ENCODE data around the gene ASB7. TPM values are rescaled to one million over a fixed set of nuclear protein-coding genes. Genes with fewer than 3 reads are reported as not detected.

Gene ASB7
- total RNA-seq, 1 donor from 2014 or later, result 7.9 TPM

GRCh38 chr15:100690795-100691158 is 88.4 kb downstream of the ASB7 start:
- TF ChIP-seq CTCF (conservative IDR thresholded peaks at IDR 0.05; ENCODE audit: low read depth, low read length), result no peak
- DNase-seq (ENCODE audit: low read depth), result no peak
- no peak overlapping the region for H3K4me3 ChIP-seq (ENCODE audit: low read depth, low read length)

GRCh38 chr15:100691321-100691720 is 88.9 kb downstream of the ASB7 start:
- no peak for TF ChIP-seq CTCF (conservative IDR thresholded peaks at IDR 0.05; ENCODE audit: low read depth, low read length)
- DNase-seq (ENCODE audit: low read depth), result no peak
- H3K4me3 ChIP-seq (ENCODE audit: low read depth, low read length), result no peak overlapping the region

GRCh38 chr15:100692246-100692645 is 89.9 kb downstream of the ASB7 start:
- TF ChIP-seq CTCF (conservative IDR thresholded peaks at IDR 0.05; ENCODE audit: low read depth, low read length), result no peak
- no peak for DNase-seq (ENCODE audit: low read depth)
- no peak overlapping the region for H3K4me3 ChIP-seq (ENCODE audit: low read depth, low read length)

- no peak for DNase-seq (ENCODE audit: low read depth)
- H3K4me3 ChIP-seq (ENCODE audit: low read depth, low read length), result no peak overlapping the region
- TF ChIP-seq CTCF (conservative IDR thresholded peaks at IDR 0.05; ENCODE audit: low read depth, low read length), result no peak
These were observed 90.3 kb downstream of the ASB7 start for GRCh38 chr15:100692671-100693070.

- no peak for TF ChIP-seq CTCF (conservative IDR thresholded peaks at IDR 0.05; ENCODE audit: low read depth, low read length)
- DNase-seq (ENCODE audit: low read depth), result no peak
- H3K4me3 ChIP-seq (ENCODE audit: low read depth, low read length), result no peak overlapping the region
These were observed 91.1 kb downstream of the ASB7 start for GRCh38 chr15:100693451-100693850.

GRCh38 chr15:100694381-100695021 is 92.1 kb downstream of the ASB7 start:
- no peak for TF ChIP-seq CTCF (conservative IDR thresholded peaks at IDR 0.05; ENCODE audit: low read depth, low read length)
- DNase-seq (ENCODE audit: low read depth), result no peak
- H3K4me3 ChIP-seq (ENCODE audit: low read depth, low read length), result no peak overlapping the region

- H3K4me3 ChIP-seq (ENCODE audit: low read depth, low read length), result no peak overlapping the region
- no peak for DNase-seq (ENCODE audit: low read depth)
- TF ChIP-seq CTCF (conservative IDR thresholded peaks at IDR 0.05; ENCODE audit: low read depth, low read length), result no peak
These were observed 92.7 kb downstream of the ASB7 start for GRCh38 chr15:100695048-100695447.

All from epithelial cell of proximal tubule (primary cell).